ENCODE results near the gene COPS4.
A peak's percentile ranks its signal among the peaks of the same experiment; 100 is the strongest.
"Not testable (repeated sequence)": the region's sequence is repeated elsewhere in the genome, so short reads cannot be mapped to it uniquely, and the experiment has no call there.

Gene COPS4

DNA sequence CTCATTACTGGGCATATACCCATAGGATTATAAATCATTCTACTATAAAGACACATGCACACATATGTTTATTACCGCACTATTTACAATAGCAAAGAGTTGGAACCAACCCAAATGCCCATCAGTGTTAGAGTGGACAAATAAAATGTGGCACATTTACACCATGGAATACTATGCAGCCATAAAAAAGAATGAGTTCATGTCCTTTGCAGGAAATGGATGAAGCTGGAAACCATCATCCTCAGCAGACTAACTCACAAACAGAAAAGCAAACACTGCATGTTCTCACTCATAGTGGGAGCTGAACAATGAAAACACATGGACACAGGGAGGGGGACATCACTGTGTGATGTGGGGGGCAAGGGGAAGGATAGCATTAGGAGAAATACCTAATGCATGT is 11.4 kb upstream of the COPS4 start:
- not testable (repeated sequence) for DNase-seq (ENCODE audit: low spot score)

DNA sequence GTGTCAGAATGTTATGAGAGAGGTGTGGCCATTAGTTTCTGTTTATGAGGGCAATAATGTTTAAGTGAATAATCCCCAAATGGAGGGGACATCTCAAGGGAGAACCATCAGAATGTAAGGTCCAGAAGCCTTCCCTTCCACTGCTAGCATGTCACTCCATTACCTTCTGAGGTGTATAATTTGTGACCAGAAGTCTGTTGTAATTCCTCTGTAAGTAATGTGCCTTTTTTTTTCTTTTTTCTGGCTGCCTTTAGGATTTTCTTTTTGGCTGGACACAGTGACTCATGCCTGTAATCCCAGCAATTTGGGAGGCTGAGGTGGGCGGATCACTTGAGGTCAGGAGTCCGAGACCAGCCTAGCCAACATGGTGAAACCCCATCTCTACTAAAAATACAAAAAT is 10.8 kb upstream of the COPS4 start:
- no peak for DNase-seq (ENCODE audit: low spot score)

DNA sequence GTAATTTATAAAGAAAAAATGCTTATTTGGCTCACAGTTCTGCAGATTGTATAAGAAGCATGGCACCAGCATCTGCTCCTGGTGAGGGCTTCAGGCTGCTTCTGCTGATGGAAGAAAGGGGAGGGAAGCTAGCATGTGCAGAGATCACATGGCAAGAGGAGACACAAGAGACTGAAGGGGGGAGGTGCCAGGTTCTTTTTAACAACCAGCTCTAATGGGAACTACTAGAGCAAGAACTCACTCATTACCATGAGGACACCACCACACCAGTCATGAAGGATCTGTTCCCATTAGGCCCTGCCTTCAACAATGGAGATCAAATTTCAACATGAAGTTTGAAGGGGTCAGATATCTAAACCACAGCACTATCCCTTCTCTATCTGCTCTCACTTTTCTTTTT is 9.4 kb upstream of the COPS4 start:
- no peak for DNase-seq (ENCODE audit: low spot score)

DNA sequence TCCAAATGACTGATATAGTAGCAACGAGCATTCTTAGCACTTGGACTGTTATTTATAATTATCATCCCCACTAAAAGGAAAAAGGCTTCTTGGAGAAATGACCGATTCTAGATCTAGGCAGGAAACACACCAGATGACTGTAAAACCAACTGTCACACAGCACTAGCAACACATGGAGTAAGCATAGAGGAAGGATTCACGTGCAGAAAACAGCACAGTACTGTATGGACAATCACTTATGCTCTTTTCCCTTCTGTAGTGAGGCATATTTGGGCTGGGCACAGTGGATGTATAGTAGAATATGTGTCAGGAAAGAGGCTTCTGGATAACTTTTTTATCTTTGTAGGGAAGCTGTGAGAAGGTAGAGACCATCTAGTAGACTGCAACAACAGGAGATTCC is 6.0 kb upstream of the COPS4 start:
- DNase-seq (ENCODE audit: low spot score): no peak

DNA sequence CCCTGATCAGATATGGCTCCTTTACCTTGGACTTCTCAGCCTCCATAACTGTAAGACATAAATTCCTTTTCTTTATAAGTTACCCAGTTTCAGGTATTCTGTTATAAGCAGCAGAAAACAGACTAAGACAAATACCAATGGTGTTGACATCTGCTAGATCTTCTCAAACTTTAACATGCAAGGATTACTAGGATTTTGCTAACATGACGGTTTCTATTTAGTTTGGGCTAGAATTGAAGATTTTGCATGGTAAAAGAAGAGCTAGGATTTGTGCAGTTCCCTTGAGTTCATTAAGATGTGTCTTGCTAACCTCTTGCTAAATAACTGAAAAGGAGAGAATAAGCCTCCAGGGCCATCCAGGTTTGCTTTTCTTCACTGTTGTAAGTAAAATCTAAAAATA is 5.3 kb upstream of the COPS4 start:
- DNase-seq (ENCODE audit: low spot score): no peak

DNA sequence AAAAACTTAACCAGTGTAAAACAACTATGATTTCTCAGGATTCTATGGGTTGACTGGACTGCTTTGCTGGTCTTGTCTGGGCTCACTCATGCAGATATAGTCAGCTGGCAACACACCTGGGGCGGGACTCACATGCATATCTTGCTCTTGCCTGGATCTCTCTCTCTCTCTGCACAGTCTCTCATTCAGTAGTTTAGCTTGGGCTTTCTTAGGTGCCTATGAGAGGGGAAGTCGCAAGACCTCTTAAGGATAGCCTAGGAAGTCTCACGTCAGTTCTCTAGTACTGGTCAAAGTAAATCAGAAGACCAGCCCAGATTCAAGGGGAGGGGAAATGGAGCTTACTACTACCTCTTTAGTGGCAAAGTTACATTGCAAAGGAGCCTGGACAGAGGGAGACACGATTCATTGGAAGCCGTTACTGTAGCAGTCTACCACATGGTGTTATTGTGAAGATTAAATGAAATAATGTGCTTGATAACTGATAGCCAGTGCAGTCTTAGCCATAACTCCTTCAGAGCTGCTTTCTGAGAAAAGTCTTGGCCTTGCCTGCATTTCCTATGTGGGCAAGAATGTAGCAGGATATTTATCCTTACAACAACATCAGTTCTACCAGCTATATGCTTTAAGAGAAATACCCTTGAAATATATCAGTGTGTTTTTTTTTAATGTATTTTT is 2.1 kb downstream of the COPS4 start:
- DNase-seq (ENCODE audit: low spot score): no peak

DNA sequence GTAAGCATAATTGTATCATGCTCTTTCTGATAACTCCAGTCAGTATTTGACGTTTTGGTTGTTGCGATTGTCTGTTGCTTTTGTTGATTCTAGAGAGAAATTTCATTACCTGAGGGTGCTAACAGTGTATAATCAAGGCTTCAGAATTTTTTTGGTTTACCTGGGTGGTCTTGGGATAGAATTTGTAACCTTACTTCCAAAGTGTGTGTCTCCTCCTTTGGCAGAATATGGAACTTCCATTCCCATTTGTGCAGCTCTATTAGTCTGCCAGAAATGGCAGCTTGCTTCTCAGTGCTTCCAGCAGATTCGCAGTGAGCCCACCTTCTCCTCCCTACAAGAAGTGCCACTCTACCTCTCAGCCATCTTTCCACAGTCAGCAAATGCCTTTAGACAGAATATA is 5.3 kb downstream of the COPS4 start:
- no peak for DNase-seq (ENCODE audit: low spot score)

DNA sequence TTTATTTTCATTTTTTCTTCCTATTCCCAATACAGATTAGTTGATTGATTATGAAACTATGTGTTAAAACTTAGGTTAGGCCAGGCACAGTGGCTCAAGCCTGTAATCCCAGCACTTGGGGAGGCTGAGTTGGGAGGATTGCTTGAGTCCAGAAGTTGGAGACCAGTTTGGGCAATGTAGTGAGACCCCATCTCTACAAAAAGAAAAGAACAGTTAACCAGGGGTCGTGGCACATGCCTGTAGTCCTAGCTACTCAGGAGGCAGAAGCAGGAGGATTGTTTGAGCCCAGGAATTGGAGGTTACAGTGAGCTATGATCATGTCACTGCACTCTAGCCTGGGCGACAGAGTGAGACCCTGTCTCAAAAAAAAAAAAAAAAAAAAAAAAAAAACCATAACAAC is 8.2 kb downstream of the COPS4 start:
- DNase-seq (ENCODE audit: low spot score): not testable (repeated sequence)

DNA sequence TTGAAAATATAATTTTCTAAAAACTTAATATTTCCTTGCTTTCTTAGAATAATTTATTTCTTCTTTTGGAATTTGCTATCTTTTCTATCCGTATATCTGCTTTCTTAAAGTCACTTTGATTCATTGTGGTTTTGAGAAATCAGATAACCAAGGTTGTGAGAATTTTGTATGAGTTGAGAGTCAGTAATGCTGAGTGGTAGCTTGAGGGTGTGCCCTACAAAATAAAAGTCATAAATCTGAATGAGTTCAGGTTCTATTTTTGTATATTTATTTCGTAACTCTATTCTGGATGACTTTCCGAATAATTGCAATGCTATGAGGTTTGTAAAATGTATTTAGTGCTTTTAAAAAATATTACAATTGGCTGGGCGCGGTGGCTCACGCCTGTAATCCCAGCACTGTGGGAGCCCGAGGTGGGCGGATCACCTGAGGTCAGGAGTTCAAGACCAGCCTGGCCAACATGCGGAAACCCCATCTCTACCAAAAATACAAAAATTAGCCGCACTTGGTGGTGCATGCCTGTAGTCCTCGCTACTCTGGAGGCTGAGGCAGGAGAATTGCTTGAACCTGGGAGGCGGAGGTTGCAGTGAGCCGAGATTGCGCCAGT is 8.9 kb downstream of the COPS4 start:
- no peak for DNase-seq (ENCODE audit: low spot score)

DNA sequence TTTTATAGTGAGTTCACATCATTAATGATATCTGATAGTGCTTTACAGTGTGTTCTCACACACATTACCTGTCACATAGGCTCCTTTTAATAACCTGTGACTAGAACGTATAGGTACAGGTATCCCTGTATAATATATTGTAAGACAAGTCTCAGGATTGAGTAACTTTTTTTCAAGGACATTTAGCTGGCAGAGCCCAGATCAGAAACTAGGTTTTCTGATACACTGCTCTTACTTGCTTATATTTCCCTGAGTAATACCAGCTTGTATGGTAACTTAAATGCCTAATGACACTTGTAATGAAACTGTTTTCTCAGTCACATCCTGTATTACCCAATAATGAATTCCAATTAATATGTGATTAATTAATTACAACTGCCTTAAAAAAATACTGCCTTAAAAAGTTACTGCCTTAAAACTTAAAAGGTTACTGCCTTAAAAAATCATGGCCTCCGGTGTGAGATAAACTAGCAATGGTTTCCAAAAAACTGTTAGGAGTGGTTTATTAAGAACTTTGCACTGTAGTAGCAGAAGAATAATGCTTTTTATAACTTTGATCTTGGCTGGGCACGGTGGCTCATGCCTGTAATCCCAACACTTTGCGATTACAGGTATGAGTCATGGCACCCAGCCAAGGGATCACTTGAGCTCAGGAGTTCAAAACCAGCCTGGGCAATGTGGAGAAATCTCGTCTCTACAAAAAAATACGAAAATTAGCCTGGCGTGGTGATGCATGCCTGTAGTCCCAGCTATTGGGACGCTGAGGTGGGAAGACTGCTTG is 11.9 kb downstream of the COPS4 start:
- no peak for DNase-seq (ENCODE audit: low spot score)

DNA sequence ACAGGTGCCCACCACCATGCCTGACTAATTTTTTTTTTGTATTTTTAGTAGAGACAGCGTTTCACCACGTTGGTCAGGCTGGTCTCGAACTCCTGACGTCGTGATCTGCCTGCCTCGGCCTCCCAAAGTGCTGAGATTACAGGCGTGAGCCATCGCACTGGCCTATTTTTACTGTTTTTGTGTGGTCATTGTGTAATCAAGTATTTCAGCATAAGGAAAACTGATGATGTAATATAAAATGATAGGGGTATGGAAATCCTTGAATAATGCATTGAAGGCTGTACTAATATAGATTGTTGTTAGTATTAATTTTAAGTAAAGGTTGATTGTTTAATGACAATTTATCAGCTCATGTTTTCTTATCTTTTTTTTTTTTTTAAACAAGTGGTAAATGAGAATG is 13.8 kb downstream of the COPS4 start:
- DNase-seq (ENCODE audit: low spot score): not testable (repeated sequence)

DNA sequence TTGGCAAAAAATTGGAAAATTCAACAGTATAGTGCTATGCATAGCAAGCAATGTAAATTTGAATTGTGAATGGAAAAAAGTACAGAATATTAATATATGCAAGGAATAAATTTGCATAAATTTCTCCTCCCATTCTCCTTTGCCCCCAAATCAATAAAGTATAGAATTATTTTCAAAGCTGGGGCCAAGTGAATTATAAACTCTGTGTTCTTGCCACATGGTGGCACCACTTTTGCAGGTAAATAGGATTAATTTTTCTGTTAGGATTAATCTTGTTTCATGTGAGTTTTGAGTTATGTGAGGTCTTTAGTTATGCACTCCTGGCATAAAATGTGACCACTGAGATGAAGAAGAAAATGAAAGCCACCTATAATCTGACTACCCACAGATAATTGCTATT is 19.9 kb downstream of the COPS4 start:
- DNase-seq (ENCODE audit: low spot score): peak; percentile 18

DNA sequence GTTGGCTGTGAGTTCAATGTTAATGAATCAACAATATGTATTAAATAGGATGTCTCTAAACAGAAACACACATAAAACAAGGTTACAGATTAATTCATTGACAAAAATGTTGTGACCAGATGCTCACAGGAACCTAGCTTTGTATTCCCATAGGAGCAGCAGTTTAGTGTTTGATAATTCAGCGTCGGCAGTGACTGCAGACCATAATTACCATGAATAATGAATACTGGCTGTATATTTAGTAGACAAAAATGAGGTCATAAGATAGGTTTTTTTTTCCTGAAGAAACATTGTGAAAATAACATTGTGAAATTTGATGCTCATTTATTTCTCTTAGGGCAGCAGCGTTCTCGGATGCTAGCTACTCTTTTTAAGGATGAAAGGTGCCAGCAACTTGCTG is 27.8 kb downstream of the COPS4 start:
- no peak for DNase-seq (ENCODE audit: low spot score)

DNA sequence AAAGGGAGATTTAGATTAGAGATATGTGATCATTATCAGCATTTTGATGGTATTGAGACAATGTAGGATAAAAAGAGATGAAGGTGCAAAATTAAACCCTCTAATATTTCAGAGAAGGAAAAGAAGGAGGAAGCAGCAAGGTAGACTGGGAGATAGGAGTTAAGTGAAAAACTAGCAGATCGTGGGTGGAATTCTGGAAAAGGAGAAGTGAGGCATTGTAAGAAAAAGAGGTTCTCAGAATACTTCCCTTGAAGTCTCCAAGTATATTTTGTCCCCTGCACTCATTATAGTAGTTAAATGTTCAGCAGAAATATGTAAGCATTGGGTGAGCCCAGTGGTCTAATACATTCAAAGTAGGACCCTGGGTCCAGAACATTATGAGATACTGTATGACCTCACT is 30.3 kb downstream of the COPS4 start:
- no peak for DNase-seq (ENCODE audit: low spot score)

DNA sequence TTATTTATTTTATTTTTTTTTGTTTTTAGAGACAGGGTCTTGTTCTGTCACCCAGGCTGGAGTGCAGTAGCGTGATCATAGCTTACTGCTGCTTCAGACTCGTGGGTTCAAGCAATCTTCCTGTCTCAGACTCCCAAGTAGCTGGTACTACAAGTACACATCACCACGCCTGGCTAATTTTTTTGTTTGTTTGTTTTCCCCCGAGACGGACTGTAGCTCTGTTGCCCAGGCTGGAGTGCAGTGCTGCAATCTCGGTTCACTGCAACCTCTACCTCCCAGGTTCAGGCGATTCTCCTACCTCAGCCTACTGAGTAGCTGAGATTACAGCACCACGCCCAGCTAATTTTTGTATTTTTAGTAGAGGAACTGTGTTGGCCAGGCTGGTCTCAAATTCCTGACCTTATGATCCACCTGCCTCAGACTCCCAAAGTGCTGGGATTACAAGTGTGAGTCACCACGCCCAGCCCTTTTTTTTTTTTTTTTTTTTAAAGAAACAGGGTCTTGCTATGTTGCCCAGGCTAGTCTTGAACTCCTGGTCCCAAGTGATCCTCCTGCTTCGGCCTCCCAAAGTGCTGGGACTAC is 32.2 kb downstream of the COPS4 start:
- no peak for DNase-seq (ENCODE audit: low spot score)

DNA sequence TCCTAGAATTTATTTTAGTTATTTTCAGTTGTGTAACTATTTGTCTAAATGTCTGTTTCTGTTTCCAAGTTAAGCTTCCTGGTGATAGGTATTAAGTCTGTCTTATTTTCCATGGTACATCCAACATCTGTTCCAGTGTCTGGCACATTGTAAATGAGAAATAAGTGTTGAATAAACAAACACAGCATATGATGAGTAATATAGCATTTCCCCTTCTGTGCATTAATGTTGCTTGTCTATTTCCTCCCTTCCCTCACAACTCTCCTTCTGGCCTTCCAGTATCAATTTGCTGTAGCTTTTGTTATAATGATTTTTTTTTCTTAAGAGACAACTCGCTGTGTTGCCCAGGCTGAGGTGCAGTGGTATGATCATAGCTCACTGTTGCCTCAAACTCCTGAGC is 36.1 kb downstream of the COPS4 start:
- DNase-seq (ENCODE audit: low spot score): no peak

DNA sequence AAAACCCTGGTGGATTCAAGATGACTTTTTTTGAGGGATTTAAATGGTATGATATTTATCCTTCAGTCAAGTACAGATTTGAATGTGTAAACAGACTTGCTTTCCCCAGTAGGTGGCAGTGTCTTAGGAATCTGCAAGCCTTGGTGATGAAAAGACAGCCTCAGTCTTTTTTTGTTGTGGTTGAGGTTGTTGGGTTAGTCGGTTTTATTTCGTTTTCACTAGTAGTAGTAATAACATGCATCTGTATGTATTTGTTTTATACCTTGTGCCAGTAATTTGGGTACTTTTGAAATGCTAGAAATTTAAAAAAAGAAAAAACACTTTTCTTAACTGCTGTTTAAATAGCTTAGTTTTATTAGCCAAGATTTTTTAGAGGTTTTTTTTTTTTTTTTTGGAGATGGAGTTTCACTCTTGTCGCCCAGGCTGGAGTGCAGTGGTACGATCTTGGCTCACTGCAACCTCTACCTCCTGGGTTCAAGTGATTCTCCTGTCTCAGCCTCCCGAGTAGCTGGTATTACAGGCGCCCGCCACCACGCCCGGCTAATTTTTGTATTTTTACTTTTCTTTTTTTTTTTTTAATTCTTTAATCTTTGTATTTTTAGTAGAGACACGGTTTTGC is 39.2 kb downstream of the COPS4 start:
- peak; percentile 75 for DNase-seq (ENCODE audit: low spot score)

DNA sequence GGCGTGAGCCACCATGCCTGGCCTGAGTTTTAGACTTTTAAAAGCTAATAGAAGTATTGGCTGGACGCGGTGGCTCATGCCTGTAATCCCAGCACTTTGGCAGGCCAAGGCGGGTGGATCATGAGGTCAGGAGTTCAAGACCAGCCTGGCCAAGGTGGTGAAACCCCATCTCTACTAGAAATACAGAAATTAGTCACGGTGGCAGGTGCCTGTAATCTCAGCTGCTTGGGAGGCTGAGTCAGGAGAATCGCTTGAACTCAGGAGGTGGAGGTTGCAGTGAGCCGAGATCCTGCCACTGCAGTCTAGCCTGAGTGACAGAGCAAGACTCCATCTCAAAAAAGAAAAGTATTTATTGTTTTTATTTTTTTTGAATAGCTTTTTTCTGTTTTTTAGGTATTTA is 39.8 kb downstream of the COPS4 start:
- DNase-seq (ENCODE audit: low spot score): not testable (repeated sequence)

DNA sequence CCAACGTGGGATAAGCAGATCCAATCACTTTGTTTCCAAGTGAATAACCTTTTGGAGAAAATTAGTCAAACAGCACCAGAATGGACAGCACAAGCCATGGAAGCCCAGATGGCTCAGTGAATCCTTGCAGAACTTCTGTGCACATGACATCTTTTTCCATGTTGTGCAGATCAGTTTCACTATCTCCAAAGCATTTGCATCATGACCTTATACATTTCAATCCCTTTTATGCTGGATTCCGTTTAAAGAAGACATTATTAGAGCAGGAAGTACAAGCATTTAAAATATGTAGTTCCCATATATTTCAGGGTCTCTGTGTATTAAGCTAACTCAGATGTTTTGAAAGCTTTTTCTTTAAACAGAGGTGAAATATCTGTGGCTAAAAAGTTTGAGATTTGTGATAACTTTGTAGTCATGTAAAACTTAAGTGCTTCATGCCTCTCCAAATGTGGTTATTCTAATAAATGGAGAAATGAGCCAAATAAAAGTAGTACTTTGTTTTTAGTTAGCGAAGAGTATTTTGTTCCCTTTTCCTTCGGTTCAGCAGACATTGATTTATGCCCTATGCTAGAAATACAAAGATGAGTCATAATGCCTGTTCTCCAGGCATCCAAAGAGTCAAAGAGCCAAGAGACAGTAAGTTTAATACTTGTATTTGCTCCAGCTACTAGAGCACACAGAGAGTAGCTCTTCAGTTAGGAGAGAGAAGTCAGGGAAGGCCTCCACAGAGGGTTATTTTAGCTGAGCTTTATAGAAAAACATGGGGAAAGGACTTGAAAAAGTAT is 40.5 kb downstream of the COPS4 start:
- DNase-seq (ENCODE audit: low spot score): peak; percentile 71

DNA sequence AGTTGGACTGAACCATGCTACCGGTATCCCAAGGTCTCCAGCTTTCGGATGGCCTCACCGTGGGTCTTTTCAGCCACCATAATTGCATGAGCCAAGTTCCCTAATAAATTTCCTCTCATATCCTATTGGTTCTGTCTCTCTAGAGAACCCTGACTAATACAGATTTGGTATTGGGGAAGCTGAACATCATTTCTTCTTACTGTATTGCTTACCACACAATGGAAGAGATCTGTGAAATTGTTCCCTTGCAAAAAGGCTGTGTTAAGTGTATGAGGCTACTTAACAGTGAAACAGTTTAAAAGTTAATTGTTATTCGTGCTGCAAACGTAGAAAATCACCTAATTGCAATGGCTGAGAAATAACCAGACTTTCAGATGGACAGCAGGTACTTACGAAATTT is 45.6 kb downstream of the COPS4 start:
- no peak for DNase-seq (ENCODE audit: low spot score)

DNA sequence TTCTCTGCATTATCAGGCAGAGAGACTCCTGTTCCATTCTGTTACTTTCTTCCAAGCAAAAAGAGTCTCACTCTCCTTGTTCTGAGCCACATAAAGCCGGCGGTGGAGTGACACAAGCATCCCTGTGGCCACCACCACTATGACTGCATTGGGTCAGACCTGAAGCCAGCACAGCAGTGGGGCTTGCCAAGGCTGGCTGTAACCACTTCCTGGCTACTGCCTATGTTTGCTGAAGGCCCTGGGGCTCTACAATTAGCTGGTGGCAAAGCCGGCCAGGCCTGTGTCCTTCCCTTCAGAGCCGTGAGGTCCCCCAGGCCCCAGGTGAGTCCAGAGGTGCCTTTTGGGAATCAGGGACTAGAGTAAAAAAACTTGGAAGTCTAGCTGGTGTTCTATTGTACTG is 47.8 kb downstream of the COPS4 start:
- no peak for DNase-seq (ENCODE audit: low spot score)

DNA sequence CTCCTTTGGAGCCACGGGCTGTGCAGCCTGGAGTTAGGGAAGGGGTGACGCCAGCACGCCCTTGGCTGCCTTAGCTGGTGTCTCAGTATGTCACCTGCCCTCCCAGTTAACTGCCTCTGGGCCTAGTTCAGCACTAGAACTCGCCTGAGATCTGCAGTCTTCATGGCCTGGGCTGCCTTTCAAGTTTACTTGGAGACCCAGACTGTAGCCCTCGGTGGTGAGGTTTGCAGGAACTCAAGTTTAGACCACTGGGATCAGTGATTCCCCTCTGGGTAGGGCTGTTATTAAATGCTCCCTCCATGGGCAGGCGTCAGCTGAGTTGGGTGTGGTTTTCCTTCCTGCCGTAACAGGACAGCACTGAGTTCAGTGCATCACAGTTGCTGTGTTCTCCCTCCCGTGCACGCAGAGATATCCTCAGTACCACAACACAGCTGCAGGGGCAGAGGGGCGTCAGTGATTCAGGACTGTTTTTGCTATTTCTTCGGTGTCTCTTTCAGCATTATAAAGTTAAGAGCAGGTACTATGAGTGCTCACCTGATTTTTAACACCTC is 49.0 kb downstream of the COPS4 start:
- DNase-seq (ENCODE audit: low spot score): no peak
